ENCODE data around the gene TMEM243.

- TF ChIP-seq MAX (IDR thresholded peaks at IDR 0.05; ENCODE audit: low read depth, low read length) (no peak), POLR2A (IDR thresholded peaks at IDR 0.05; ENCODE audit: extremely low read depth, insufficient read length) (no peak)
- TF ChIP-seq, protein P1, sequence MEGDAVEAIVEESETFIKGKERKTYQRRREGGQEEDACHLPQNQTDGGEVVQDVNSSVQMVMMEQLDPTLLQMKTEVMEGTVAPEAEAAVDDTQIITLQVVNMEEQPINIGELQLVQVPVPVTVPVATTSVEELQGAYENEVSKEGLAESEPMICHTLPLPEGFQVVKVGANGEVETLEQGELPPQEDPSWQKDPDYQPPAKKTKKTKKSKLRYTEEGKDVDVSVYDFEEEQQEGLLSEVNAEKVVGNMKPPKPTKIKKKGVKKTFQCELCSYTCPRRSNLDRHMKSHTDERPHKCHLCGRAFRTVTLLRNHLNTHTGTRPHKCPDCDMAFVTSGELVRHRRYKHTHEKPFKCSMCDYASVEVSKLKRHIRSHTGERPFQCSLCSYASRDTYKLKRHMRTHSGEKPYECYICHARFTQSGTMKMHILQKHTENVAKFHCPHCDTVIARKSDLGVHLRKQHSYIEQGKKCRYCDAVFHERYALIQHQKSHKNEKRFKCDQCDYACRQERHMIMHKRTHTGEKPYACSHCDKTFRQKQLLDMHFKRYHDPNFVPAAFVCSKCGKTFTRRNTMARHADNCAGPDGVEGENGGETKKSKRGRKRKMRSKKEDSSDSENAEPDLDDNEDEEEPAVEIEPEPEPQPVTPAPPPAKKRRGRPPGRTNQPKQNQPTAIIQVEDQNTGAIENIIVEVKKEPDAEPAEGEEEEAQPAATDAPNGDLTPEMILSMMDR (IDR thresholded peaks at IDR 0.05; ENCODE audit: low read depth, low read length), result no peak
These were observed 1.4 kb downstream of the TMEM243 start for GRCh38 chr7:87217983-87218653.
